Muscle layer of duodenum (tissue), 2 donors: ENCODE data around the gene DYNC1H1.

Source experiments
- H3K27ac ChIP-seq: one replicate; pipeline ENCODE4 v1.7.0; 2013; ENCODE audit warnings: mild to moderate bottlenecking, low read length
- H3K27me3 ChIP-seq: one replicate; pipeline ENCODE4 v1.7.0; 2013; ENCODE audit warnings: low read depth, mild to moderate bottlenecking, control low read depth, low read length
- H3K36me3 ChIP-seq, 2 donors: one replicate each; pipeline ENCODE4 v1.7.0; 2013; ENCODE audit warnings: low read length in 2 of 2, control low read depth in 1 of 2, mild to moderate bottlenecking in 1 of 2; ENCODE audit not compliant: insufficient read depth in 2 of 2, control insufficient read depth in 1 of 2
- H3K4me1 ChIP-seq, 2 donors: one replicate each; pipeline ENCODE4 v1.7.0; 2013; ENCODE audit warnings: low read length in 2 of 2, mild to moderate bottlenecking in 2 of 2, control low read depth in 1 of 2, moderate library complexity in 1 of 2; ENCODE audit not compliant: insufficient read depth in 2 of 2, control insufficient read depth in 1 of 2
- H3K4me3 ChIP-seq, 2 donors: one replicate each; pipeline ENCODE4 v1.7.0; 2013; ENCODE audit warnings: low read length in 2 of 2, low read depth in 1 of 2, mild to moderate bottlenecking in 1 of 2
- H3K9me3 ChIP-seq, 2 donors: one replicate each; pipeline ENCODE4 v1.7.0; 2013; ENCODE audit warnings: low read length in 2 of 2, control low read depth in 1 of 2, mild to moderate bottlenecking in 1 of 2; ENCODE audit not compliant: control insufficient read depth in 1 of 2
- donor health status: healthy.

The DYNC1H1 gene

GRCh38 chr14:102007916-102008418 is 43.6 kb downstream of the DYNC1H1 start:
- no peaks in the 10 kb centered on the region for H3K27me3 ChIP-seq
- no peak overlapping the region for H3K4me3 ChIP-seq
- H3K4me1 ChIP-seq, result no peaks in the 10 kb centered on the region
- H3K36me3 ChIP-seq, result peaks cover 80 to 96% of the 10 kb centered on the region in 2 donors
- no peaks in the 10 kb centered on the region for H3K9me3 ChIP-seq
- no peak overlapping the region for H3K27ac ChIP-seq

GRCh38 chr14:102008891-102009290 is 44.5 kb downstream of the DYNC1H1 start:
- Histone ChIP-seq H3K4me1 (no peaks in the 10 kb centered on the region), H3K36me3 (peaks cover 87 to 96% of the 10 kb centered on the region in 2 donors), H3K27me3 (no peaks in the 10 kb centered on the region), H3K4me3 (no peak overlapping the region), H3K9me3 (no peaks in the 10 kb centered on the region), H3K27ac (no peak overlapping the region)

- Histone ChIP-seq H3K27ac (no peak overlapping the region), H3K36me3 (peaks cover 92 to 100% of the 10 kb centered on the region in 2 donors), H3K9me3 (no peaks in the 10 kb centered on the region), H3K4me1 (no peaks in the 10 kb centered on the region), H3K4me3 (no peak overlapping the region), H3K27me3 (no peaks in the 10 kb centered on the region)
These were observed 47.3 kb downstream of the DYNC1H1 start for GRCh38 chr14:102011631-102012030.

DNA sequence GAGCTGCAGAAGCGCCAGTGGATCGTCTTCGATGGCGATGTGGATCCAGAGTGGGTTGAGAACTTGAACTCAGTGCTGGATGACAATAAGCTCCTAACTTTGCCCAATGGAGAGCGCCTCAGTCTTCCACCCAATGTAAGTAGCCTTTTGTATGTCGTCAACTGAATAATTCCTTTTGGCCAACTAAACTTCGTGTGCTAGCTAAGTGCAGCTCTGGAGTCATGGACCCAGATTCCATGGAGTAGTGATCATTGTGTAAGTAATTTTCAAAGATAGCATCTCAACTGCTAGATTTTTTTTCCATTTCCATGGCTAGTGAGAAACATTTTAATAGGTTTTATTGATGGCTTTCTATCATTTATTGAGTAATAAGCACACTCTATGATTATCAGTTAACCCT is 48.0 kb downstream of the DYNC1H1 start:
- H3K4me3 ChIP-seq, result no peak overlapping the region
- H3K9me3 ChIP-seq, result no peaks in the 10 kb centered on the region
- no peak overlapping the region for H3K27ac ChIP-seq
- H3K36me3 ChIP-seq, result peaks cover 94 to 100% of the 10 kb centered on the region in 2 donors
- no peaks in the 10 kb centered on the region for H3K4me1 ChIP-seq
- H3K27me3 ChIP-seq, result no peaks in the 10 kb centered on the region

GRCh38 chr14:102013669-102014200 is 49.4 kb downstream of the DYNC1H1 start:
- no peaks in the 10 kb centered on the region for H3K4me1 ChIP-seq
- no peaks in the 10 kb centered on the region for H3K27me3 ChIP-seq
- H3K36me3 ChIP-seq, result peaks cover 91 to 98% of the 10 kb centered on the region in 2 donors
- no peak overlapping the region for H3K4me3 ChIP-seq
- no peaks in the 10 kb centered on the region for H3K9me3 ChIP-seq
- no peak overlapping the region for H3K27ac ChIP-seq

DNA sequence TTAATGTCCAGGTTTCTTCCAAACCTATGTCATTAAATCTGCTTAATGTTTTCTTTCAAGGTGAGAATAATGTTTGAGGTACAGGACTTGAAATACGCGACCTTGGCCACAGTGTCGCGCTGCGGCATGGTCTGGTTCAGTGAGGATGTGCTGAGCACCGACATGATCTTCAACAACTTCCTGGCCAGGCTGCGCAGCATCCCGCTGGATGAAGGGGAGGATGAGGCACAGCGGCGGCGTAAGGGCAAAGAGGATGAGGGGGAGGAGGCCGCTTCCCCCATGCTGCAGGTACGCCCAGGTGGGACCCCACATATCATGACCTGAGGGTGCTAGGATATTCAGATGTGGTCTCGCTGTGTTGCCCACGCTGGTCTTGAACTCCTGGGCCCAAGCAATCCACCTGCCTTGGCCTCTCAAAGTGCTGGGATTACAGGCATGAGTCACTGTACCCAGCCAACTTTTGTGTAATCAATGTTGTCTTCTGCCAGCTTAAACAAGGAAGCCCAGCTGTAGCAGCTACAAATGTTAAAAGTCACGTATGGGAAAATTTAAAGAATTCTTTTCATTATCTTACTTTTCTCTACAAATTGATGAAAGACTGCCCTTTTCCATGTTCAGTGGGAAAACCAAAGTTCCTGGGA is 50.8 kb downstream of the DYNC1H1 start:
- Histone ChIP-seq H3K4me1 (no peaks in the 10 kb centered on the region), H3K36me3 (peaks cover 89 to 98% of the 10 kb centered on the region in 2 donors), H3K27ac (no peak overlapping the region), H3K27me3 (no peaks in the 10 kb centered on the region), H3K4me3 (no peak overlapping the region), H3K9me3 (no peaks in the 10 kb centered on the region)

DNA sequence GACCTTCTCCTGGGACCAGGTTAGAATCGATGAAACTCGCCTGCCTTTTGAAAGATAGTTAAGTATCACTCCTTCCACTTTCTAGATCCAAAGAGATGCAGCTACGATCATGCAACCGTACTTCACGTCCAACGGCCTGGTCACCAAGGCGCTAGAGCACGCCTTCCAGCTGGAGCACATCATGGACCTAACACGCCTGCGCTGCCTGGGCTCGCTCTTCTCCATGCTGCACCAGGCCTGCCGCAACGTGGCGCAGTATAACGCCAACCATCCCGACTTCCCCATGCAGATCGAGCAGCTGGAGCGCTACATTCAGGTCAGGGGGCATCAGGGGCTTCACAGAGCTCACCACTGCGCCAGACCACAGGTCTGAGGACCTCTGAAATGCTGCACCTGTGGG is 51.4 kb downstream of the DYNC1H1 start:
- Histone ChIP-seq H3K4me1 (no peaks in the 10 kb centered on the region), H3K36me3 (peaks cover 89 to 98% of the 10 kb centered on the region in 2 donors), H3K9me3 (no peaks in the 10 kb centered on the region), H3K27ac (no peak overlapping the region), H3K4me3 (no peak overlapping the region), H3K27me3 (no peaks in the 10 kb centered on the region)

- Histone ChIP-seq H3K4me1 (no peaks in the 10 kb centered on the region), H3K36me3 (peaks cover 82 to 98% of the 10 kb centered on the region in 2 donors), H3K4me3 (no peak overlapping the region), H3K9me3 (no peaks in the 10 kb centered on the region), H3K27ac (no peak overlapping the region), H3K27me3 (no peaks in the 10 kb centered on the region)
These were observed 52.2 kb downstream of the DYNC1H1 start for GRCh38 chr14:102016420-102017090.

DNA sequence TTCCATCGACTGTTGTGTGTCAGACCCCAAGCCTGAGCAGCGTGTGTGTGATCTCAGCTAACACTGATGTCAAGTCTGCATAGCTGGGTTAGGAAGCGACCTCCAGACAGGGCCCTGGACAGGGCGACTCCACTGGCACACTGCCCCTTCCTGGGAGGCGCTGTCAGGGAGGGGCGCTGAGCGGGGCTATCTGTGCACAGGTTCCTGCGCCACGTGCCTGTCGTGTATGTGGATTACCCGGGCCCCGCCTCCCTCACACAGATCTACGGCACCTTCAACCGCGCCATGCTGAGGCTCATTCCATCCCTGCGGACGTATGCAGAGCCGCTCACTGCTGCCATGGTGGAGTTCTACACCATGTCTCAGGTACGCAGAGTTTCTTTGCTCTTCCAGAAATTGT is 53.9 kb downstream of the DYNC1H1 start:
- H3K9me3 ChIP-seq, result no peaks in the 10 kb centered on the region
- no peaks in the 10 kb centered on the region for H3K4me1 ChIP-seq
- no peak overlapping the region for H3K4me3 ChIP-seq
- no peak overlapping the region for H3K27ac ChIP-seq
- H3K36me3 ChIP-seq, result peaks cover 76 to 98% of the 10 kb centered on the region in 2 donors
- no peaks in the 10 kb centered on the region for H3K27me3 ChIP-seq

- H3K4me3 ChIP-seq, result no peak overlapping the region
- no peaks in the 10 kb centered on the region for H3K9me3 ChIP-seq
- no peak overlapping the region for H3K27ac ChIP-seq
- peaks cover 74 to 98% of the 10 kb centered on the region in 2 donors for H3K36me3 ChIP-seq
- H3K27me3 ChIP-seq, result no peaks in the 10 kb centered on the region
- H3K4me1 ChIP-seq, result no peaks in the 10 kb centered on the region
These were observed 54.7 kb downstream of the DYNC1H1 start for GRCh38 chr14:102019006-102019540.
